Smooth muscle cell (in vitro differentiated cells): ENCODE measurements around the gene DCAF17. TPM values are rescaled to one million over a fixed set of nuclear protein-coding genes. Genes with fewer than 3 reads are reported as not detected.

ENCODE experiments used
- DNase-seq: peaks from one replicate; lab custom pipeline; 2025; ENCODE audit not compliant: unreplicated experiment; lab: John Stamatoyannopoulos, UW
- H2AFZ ChIP-seq: fragments of 200-600 bp; sonication (generic); 2 replicates; pipeline ENCODE4 v1.6.0; 2016; ENCODE audit warnings: antibody characterized with exemption, low read depth, mild to moderate bottlenecking
- H3F3A ChIP-seq: fragments of 200-600 bp; sonication (generic); 2 replicates; pipeline ENCODE4 v1.6.0; 2017; ENCODE audit warnings: antibody characterized with exemption, low read depth
- H3K27ac ChIP-seq: fragments of 200-600 bp; sonication (generic); 2 replicates; pipeline ENCODE4 v1.5.1; 2016; ENCODE audit warnings: low read depth, mild to moderate bottlenecking
- H3K27me3 ChIP-seq: fragments of 200-600 bp; sonication (generic); 2 replicates; pipeline ENCODE4 v1.6.1; 2016; ENCODE audit warnings: low read depth, mild to moderate bottlenecking
- H3K36me3 ChIP-seq: fragments of 200-600 bp; sonication (generic); 2 replicates; pipeline ENCODE4 v1.5.1; 2016; ENCODE audit warnings: low read depth
- H3K4me1 ChIP-seq: fragments of 200-600 bp; sonication (generic); 2 replicates; pipeline ENCODE4 v1.5.1; 2016; ENCODE audit warnings: low read depth
- H3K4me2 ChIP-seq: fragments of 200-600 bp; sonication (generic); 2 replicates; pipeline ENCODE4 v1.6.0; 2016; ENCODE audit warnings: mild to moderate bottlenecking
- H3K4me3 ChIP-seq: fragments of 200-600 bp; sonication (generic); 2 replicates; pipeline ENCODE4 v1.5.1; 2016; ENCODE audit warnings: mild to moderate bottlenecking
- H3K79me2 ChIP-seq: fragments of 200-600 bp; sonication (generic); 2 replicates; pipeline ENCODE4 v1.6.0; 2016; ENCODE audit warnings: low read depth, mild to moderate bottlenecking
- H3K9ac ChIP-seq: fragments of 200-600 bp; sonication (generic); 2 replicates; pipeline ENCODE4 v1.6.0; 2016; ENCODE audit warnings: low read depth
- H3K9me3 ChIP-seq: fragments of 200-600 bp; sonication (generic); replicated peaks from 2 replicates; pipeline ENCODE4 v1.5.1; 2016; ENCODE audit warnings: low read depth
- H4K20me1 ChIP-seq: fragments of 200-600 bp; sonication (generic); 2 replicates; pipeline ENCODE4 v1.6.0; 2016; ENCODE audit warnings: low read depth
- WGBS: methylation state at CpG from one replicate; pipeline ENCODE4 v1.1.7; 2016; ENCODE audit warnings: low lambda C conversion rate; 5-methylcytosine and 5-hydroxymethylcytosine counted together
- polyA plus RNA-seq: library from polyadenylated mRNA; unstranded; fragments of >200 nt; fragmentation: Nextera tagmentation; extraction: Ambion mirVana; gene quantifications from 2 replicates; pipeline ENCODE4 v1.2.1, GENCODE V29; 2016
- total RNA-seq: library from RNA; depleted of rRNA; stranded (reverse); fragments of >200 nt; gene quantifications from 2 replicates; pipeline ENCODE4 v1.2.3, GENCODE V29; 2014
- TF ChIP-seq, protein P1 (sequence below): fragments of 200-600 bp; sonication (generic); IDR thresholded peaks from 2 replicates; pipeline ENCODE4 v1.5.1; 2017; ENCODE audit warnings: borderline replicate concordance, mild to moderate bottlenecking, antibody characterized with exemption; ENCODE audit not compliant: insufficient read depth, poor library complexity, severe bottlenecking

Gene DCAF17
- total and polyA plus RNA-seq, 2 experiments from 2014 or later = 4.3 to 17.2 TPM

DNA sequence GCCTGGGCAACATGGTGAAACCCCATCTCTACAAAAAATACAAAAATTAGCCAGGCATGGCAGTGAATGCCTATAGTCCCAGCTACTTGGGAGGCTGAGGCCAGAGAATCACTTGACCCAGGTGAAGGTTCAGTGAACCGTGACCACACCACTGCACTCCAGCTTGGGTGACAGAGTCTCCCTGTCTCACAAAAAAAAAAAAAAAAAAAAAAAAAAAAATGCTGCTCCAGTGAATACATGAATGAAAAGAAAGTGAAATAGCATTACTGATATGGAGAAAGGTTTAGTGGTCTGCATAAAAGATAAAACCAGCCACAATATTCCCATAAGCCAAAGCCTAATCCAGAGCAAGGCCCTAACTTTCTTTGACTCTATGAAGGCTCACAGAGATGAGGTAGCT is 44.7 kb upstream of the DCAF17 start:
- no peak overlapping the region for H2AFZ ChIP-seq
- TF ChIP-seq, protein P1, sequence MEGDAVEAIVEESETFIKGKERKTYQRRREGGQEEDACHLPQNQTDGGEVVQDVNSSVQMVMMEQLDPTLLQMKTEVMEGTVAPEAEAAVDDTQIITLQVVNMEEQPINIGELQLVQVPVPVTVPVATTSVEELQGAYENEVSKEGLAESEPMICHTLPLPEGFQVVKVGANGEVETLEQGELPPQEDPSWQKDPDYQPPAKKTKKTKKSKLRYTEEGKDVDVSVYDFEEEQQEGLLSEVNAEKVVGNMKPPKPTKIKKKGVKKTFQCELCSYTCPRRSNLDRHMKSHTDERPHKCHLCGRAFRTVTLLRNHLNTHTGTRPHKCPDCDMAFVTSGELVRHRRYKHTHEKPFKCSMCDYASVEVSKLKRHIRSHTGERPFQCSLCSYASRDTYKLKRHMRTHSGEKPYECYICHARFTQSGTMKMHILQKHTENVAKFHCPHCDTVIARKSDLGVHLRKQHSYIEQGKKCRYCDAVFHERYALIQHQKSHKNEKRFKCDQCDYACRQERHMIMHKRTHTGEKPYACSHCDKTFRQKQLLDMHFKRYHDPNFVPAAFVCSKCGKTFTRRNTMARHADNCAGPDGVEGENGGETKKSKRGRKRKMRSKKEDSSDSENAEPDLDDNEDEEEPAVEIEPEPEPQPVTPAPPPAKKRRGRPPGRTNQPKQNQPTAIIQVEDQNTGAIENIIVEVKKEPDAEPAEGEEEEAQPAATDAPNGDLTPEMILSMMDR = no peak
- H3F3A ChIP-seq = no peaks in the 10 kb centered on the region
- DNase-seq = no peak
- H3K9me3 ChIP-seq = no peaks in the 10 kb centered on the region
- no peaks in the 10 kb centered on the region for H3K36me3 ChIP-seq
- H3K27ac ChIP-seq = no peak overlapping the region
- H3K9ac ChIP-seq = no peak overlapping the region
- 100% methylated on average over 1 of the region's 1 CpG for WGBS
- H3K4me1 ChIP-seq = no peaks in the 10 kb centered on the region
- no peaks in the 10 kb centered on the region for H4K20me1 ChIP-seq
- H3K4me2 ChIP-seq = no peak overlapping the region
- no peaks in the 10 kb centered on the region for H3K79me2 ChIP-seq
- no peaks in the 10 kb centered on the region for H3K27me3 ChIP-seq
- H3K4me3 ChIP-seq = no peak overlapping the region

DNA sequence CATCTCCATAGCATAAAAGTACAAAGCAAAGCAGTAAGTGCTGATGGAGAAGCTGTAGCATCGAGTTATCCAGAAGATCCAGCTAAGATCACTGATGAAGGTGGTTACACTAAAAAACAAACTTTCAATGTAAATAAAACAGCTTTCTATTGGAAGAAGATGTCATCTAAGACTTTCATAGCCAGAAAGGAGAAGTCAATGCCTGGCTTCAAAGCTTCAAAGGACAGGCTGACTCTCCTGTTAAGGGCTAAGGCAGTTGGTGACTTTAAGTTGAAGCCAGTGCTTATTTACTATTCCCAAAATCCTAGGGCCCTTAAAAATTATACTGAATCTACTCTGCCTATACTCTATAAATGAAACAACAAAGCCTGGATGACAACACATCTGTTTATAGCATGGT is 44.2 kb upstream of the DCAF17 start:
- Histone ChIP-seq H3K27me3 (no peaks in the 10 kb centered on the region), H3K9me3 (no peaks in the 10 kb centered on the region), H3F3A (no peaks in the 10 kb centered on the region), H3K4me3 (no peak overlapping the region), H4K20me1 (no peaks in the 10 kb centered on the region), H3K79me2 (no peaks in the 10 kb centered on the region), H3K9ac (no peak overlapping the region), H3K4me1 (no peaks in the 10 kb centered on the region), H2AFZ (no peak overlapping the region), H3K4me2 (no peak overlapping the region), H3K36me3 (no peaks in the 10 kb centered on the region), H3K27ac (no peak overlapping the region)
- DNase-seq = no peak
- 100% methylated on average over 1 of the region's 1 CpG for WGBS
- TF ChIP-seq, protein P1 = no peak

DNA sequence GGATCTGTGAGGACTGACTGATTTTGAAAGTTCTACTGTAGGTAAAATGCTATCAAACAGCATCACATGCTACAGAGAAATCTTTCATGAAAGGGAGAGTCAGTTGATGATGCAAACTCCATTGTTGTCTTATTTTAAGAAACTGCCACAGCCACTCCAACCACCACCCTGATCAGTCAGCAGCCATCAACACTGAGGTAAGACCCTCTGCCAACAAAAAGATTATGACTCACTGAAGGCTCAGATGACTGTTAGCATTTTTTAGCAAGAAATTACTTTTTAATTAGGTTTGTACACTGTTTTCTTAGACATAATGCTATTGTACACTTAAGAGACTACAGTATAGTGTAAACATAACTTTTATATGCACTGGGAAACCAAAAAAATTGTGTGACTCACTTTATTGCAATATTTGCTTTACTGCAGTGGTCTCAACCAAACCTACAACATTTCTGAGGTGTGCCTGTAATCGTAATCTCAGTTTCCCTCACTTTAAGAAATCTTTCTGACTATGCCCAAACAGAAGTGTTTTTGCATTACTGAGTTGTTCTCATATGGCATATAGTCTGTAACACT is 43.0 kb upstream of the DCAF17 start:
- H3K27ac ChIP-seq = no peak overlapping the region
- 91% methylated on average over 1 of the region's 1 CpG for WGBS

More for the DNA sequence above, 43.0 kb upstream of the DCAF17 start:
- Histone ChIP-seq H3K79me2 (peaks cover 5% of the 10 kb centered on the region), H3K4me3 (no peak overlapping the region), H3K27me3 (no peaks in the 10 kb centered on the region), H3K9ac (no peak overlapping the region), H4K20me1 (peaks cover 7% of the 10 kb centered on the region), H2AFZ (no peak overlapping the region), H3K9me3 (no peaks in the 10 kb centered on the region), H3K4me2 (no peak overlapping the region), H3F3A (no peaks in the 10 kb centered on the region), H3K4me1 (no peaks in the 10 kb centered on the region), H3K36me3 (no peaks in the 10 kb centered on the region)
- TF ChIP-seq, protein P1 = no peak
- DNase-seq = no peak
